GM12872 (cell line): Measurements from ENCODE around the gene PLOD2.

Experiments used
- TF ChIP-seq, protein P1 (sequence below): IDR thresholded peaks from 3 replicates; pipeline ENCODE4 v1.5.1; 2011; ENCODE audit warnings: low read depth, mild to moderate bottlenecking, low read length, moderate library complexity; ENCODE audit not compliant: insufficient read depth

PLOD2 gene

DNA sequence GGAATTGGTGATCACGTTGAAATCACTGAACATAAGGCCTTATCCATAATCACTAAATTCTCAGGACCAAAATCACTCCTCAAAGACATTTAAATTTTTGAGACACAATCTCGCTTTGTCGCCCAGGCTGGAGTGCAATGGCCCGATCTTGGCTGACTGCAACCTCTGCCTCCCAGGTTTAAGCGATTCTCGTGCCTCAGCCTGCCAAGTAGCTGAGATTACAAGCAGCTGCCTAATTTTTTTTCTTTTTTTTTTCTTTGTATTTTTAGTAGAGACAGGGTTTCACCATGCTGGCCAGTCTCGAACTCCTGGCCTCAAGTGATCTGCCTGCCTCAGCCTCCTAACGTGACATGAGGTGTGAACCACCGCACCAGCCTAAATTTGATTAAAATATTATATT lies 61.7 kb downstream of the PLOD2 start:
- TF ChIP-seq, protein P1, sequence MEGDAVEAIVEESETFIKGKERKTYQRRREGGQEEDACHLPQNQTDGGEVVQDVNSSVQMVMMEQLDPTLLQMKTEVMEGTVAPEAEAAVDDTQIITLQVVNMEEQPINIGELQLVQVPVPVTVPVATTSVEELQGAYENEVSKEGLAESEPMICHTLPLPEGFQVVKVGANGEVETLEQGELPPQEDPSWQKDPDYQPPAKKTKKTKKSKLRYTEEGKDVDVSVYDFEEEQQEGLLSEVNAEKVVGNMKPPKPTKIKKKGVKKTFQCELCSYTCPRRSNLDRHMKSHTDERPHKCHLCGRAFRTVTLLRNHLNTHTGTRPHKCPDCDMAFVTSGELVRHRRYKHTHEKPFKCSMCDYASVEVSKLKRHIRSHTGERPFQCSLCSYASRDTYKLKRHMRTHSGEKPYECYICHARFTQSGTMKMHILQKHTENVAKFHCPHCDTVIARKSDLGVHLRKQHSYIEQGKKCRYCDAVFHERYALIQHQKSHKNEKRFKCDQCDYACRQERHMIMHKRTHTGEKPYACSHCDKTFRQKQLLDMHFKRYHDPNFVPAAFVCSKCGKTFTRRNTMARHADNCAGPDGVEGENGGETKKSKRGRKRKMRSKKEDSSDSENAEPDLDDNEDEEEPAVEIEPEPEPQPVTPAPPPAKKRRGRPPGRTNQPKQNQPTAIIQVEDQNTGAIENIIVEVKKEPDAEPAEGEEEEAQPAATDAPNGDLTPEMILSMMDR = no peak

DNA sequence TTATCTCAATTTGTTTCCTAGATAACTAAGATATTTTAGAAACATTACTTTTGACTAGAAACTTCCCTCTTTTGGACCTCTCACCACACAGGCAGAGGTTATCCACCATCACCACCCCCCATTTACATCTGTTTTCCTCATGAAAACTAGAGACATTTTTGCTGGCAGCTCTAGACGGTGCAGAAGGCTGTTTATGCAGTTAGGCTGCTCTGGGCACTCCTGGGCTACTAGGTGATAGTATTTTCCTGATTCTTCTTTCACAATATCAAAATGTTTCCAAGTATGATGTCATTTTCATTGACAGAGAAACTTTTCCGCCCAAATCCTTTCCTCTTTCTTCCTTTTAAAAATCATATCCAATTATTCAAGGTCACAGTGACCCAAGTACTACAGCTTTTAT lies 67.1 kb downstream of the PLOD2 start:
- TF ChIP-seq, protein P1 = no peak

DNA sequence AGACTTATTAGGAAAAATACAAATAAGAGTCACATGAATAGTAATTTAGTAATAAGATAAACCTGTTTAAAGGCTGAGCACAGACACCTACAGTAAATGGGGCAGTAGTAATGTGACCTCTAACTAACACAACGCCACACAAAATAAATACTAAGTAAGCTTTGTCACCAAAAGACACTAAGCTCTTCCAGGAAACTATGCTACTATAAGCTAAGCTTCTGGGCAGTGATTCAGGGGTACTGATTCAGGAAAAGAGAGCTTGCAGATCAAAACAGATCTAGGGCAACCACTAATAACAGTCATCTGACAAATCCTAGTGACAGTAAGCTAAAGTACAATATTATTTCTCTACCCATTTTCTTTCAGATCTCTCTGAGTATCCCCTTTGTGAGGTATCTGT lies 68.8 kb downstream of the PLOD2 start:
- TF ChIP-seq, protein P1 = no peak

DNA sequence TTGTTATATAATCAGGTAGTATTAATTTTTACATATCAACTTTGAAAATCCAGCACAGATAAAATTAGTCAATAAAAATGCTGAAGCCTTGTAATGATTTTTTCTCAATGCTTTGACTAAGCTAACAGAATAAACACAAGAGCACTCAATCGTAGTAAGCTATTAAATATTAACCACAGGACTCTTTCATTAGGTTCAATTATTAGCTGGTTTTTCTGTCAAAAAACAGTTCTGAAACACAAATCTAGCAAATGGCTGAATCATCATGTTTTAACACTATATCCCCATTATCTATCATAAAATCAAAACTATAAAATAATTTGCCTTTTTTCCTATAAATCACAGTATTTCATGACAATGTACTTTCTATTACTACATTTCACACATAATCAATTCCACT lies 69.6 kb downstream of the PLOD2 start:
- TF ChIP-seq, protein P1 = no peak

DNA sequence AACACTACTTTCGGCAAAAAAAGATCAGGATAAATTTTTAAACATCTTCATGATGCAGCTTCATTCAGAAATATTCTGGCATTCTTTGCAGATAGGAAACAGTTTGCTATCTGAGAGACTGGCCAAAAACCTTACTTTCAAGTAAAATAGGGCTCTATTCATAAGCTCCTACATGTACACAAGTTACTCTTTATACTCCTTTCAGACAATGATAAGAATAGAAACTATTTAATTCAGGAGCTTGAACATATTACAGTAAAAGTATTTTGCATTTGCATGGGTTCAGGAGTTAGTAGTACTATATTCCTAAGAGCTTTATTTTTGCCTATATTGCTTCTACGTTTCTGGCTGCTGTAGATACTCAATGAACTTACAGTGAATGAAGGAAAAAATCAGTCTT lies 70.5 kb downstream of the PLOD2 start:
- TF ChIP-seq, protein P1 = no peak

DNA sequence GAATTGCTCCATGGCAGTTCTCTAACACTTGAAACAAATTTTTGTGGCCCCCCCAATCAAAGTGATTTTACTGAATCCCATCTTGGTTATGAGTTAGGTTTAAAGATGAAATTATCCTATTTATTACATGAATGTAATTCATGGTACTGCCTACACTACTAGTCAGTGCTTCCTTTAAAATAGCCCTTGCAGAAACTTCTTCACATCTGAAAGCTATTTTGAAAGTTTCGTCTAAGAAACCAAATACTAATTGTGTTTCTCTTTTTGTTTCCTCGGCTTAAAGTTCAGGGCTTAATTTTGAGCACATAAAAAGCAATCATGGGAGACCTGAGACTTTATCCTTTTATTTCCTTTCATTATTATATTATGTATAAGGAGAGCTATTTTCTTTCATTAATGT lies 72.1 kb downstream of the PLOD2 start:
- TF ChIP-seq, protein P1 = no peak

DNA sequence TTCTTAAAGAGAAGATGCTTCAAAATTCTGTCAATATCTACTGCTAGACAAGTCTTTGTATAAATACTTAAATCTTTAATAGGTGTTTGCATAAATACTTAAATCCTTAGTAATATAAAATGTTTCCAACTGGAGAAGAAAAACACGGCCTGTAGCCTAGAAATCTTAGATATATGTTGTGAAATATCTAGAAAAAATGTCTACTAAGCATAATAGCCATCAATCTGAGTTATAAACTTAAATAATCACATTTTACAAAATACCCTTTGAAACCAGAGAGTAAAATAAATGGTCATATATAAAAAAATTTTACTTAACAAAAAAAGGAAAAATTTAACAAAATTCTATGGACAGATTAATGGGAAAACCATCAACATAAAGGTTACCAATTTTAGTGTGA lies 73.9 kb downstream of the PLOD2 start:
- TF ChIP-seq, protein P1 = no peak

DNA sequence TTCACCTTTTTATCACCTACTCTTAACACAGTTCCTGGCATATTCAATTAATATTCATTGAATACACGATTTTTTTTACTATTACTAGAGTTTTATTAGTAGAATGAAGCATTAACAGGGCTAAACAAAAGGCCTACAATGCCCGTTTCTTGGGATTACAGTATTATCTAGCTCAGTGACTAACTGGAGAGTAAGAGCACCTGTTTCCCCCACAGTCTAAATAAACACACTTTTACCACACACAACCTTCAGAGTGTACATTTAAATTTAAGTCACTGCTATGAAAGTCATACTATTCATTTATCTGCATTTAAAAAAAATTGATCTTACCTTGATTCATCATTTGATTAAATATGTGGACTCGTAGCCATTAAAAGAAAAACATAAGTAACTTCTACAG lies 74.8 kb downstream of the PLOD2 start:
- TF ChIP-seq, protein P1 = no peak
